Stimulated activated effector memory CD8-positive, alpha-beta T cell treated with anti-CD3 and anti-CD28 coated beads, Interleukin-12 subunit alpha, Interleukin-12 subunit beta, amount 100 ng/mL, for 72 hours (primary cell): Measurements from ENCODE around the gene ZNF407.
"Not testable (repeated sequence)": the region's sequence is repeated elsewhere in the genome, so short reads cannot be mapped to it uniquely, and the experiment has no call there.

Experiments used
- ATAC-seq: fragments of 150-1000 bp; cut with Tn5 transposase; 2 replicates; pipeline ENCODE4 v1.10.0; 2021
- DNase-seq, 2 donors: peaks; one replicate each; pipeline ENCODE4 v3.0.0; 2021 to 2022; ENCODE audit warnings: low spot score in 2 of 2
- H3K27ac Mint-ChIP-seq: one replicate; pipeline ENCODE4 v1.8.0; 2022; ENCODE audit warnings: mild to moderate bottlenecking, mixed read lengths
- H3K36me3 Mint-ChIP-seq: one replicate; pipeline ENCODE4 v1.8.0; 2022; ENCODE audit warnings: mild to moderate bottlenecking, mixed read lengths
- H3K4me1 Mint-ChIP-seq: one replicate; pipeline ENCODE4 v1.8.0; 2022; ENCODE audit warnings: mixed read lengths
- H3K4me3 Mint-ChIP-seq: one replicate; pipeline ENCODE4 v1.8.0; 2022; ENCODE audit warnings: mild to moderate bottlenecking, mixed read lengths
- H3K9me3 Mint-ChIP-seq: one replicate; pipeline ENCODE4 v1.8.0; 2022; ENCODE audit warnings: mixed read lengths

Gene ZNF407

GRCh38 chr18:75072672-75073371 is 475.2 kb downstream of the ZNF407 start:
- peaks cover 31% of the 10 kb centered on the region for H3K4me1 Mint-ChIP-seq
- H3K36me3 Mint-ChIP-seq, result no peaks in the 10 kb centered on the region
- peaks cover 13% of the 10 kb centered on the region for H3K9me3 Mint-ChIP-seq
- DNase-seq, result no peak
- no peak overlapping the region for H3K4me3 Mint-ChIP-seq
- ATAC-seq, result no peak
- H3K27ac Mint-ChIP-seq, result no peak overlapping the region

- no peak overlapping the region for H3K4me3 Mint-ChIP-seq
- ATAC-seq, result no peak
- peak overlapping the region; percentile 43 for H3K27ac Mint-ChIP-seq
These were observed 476.0 kb downstream of the ZNF407 start for GRCh38 chr18:75073654-75074053.

GRCh38 chr18:75074196-75075015 is 476.7 kb downstream of the ZNF407 start:
- no peak overlapping the region for H3K4me3 Mint-ChIP-seq
- peaks cover 20% of the 10 kb centered on the region for H3K9me3 Mint-ChIP-seq
- peaks cover 23% of the 10 kb centered on the region for H3K4me1 Mint-ChIP-seq
- DNase-seq (peak in 1 of 2 donors; percentile 42), ATAC-seq (no peak)
- peak overlapping the region; percentile 43 for H3K27ac Mint-ChIP-seq
- H3K36me3 Mint-ChIP-seq, result no peaks in the 10 kb centered on the region

More at GRCh38 chr18:75073654-75074053, 476.0 kb downstream of the ZNF407 start:
- H3K36me3 Mint-ChIP-seq, result no peaks in the 10 kb centered on the region
- peaks cover 26% of the 10 kb centered on the region for H3K4me1 Mint-ChIP-seq
- peaks cover 17% of the 10 kb centered on the region for H3K9me3 Mint-ChIP-seq
- DNase-seq, result no peak

GRCh38 chr18:75075016-75075305 is 477.3 kb downstream of the ZNF407 start:
- no peak overlapping the region for H3K27ac Mint-ChIP-seq
- no peak for ATAC-seq
- H3K9me3 Mint-ChIP-seq, result peaks cover 20% of the 10 kb centered on the region
- DNase-seq, result peak in 1 of 2 donors; percentile 38
- no peaks in the 10 kb centered on the region for H3K36me3 Mint-ChIP-seq
- no peak overlapping the region for H3K4me3 Mint-ChIP-seq
- peaks cover 18% of the 10 kb centered on the region for H3K4me1 Mint-ChIP-seq

- Mint-ChIP-seq H3K9me3 (peaks cover 20% of the 10 kb centered on the region), H3K4me1 (peaks cover 13% of the 10 kb centered on the region), H3K36me3 (no peaks in the 10 kb centered on the region), H3K27ac (no peak overlapping the region), H3K4me3 (no peak overlapping the region)
- peak in 1 of 2 donors; percentile 30 for DNase-seq
- no peak for ATAC-seq
These were observed 477.8 kb downstream of the ZNF407 start for GRCh38 chr18:75075429-75075841.

- no peak overlapping the region for H3K4me3 Mint-ChIP-seq
- ATAC-seq, result no peak
- no peak for DNase-seq
- peaks cover 4% of the 10 kb centered on the region for H3K4me1 Mint-ChIP-seq
- peak overlapping the region; percentile 30 for H3K27ac Mint-ChIP-seq
- H3K36me3 Mint-ChIP-seq, result no peaks in the 10 kb centered on the region
- peaks cover 20% of the 10 kb centered on the region for H3K9me3 Mint-ChIP-seq
These were observed 478.6 kb downstream of the ZNF407 start for GRCh38 chr18:75076286-75076685.

GRCh38 chr18:75081486-75081885 is 483.8 kb downstream of the ZNF407 start:
- Mint-ChIP-seq H3K4me3 (no peak overlapping the region), H3K36me3 (no peaks in the 10 kb centered on the region), H3K4me1 (no peaks in the 10 kb centered on the region), H3K27ac (no peak overlapping the region), H3K9me3 (peaks cover 15% of the 10 kb centered on the region)
- no peak for DNase-seq
- ATAC-seq, result no peak

- ATAC-seq, result no peak
- no peak overlapping the region for H3K4me3 Mint-ChIP-seq
- H3K27ac Mint-ChIP-seq, result no peak overlapping the region
- no peak for DNase-seq
- H3K36me3 Mint-ChIP-seq, result no peaks in the 10 kb centered on the region
- no peaks in the 10 kb centered on the region for H3K4me1 Mint-ChIP-seq
- H3K9me3 Mint-ChIP-seq, result peaks cover 6% of the 10 kb centered on the region
These were observed 485.5 kb downstream of the ZNF407 start for GRCh38 chr18:75083131-75083530.

GRCh38 chr18:75083761-75084160 is 486.1 kb downstream of the ZNF407 start:
- no peaks in the 10 kb centered on the region for H3K4me1 Mint-ChIP-seq
- peaks cover 3% of the 10 kb centered on the region for H3K9me3 Mint-ChIP-seq
- DNase-seq, result no peak
- no peak overlapping the region for H3K27ac Mint-ChIP-seq
- H3K4me3 Mint-ChIP-seq, result no peak overlapping the region
- no peaks in the 10 kb centered on the region for H3K36me3 Mint-ChIP-seq
- no peak for ATAC-seq

- H3K4me1 Mint-ChIP-seq, H3K9me3 Mint-ChIP-seq, H3K27ac Mint-ChIP-seq, DNase-seq, H3K4me3 Mint-ChIP-seq, ATAC-seq, H3K36me3 Mint-ChIP-seq: not testable (repeated sequence)
These were observed 488.0 kb downstream of the ZNF407 start for GRCh38 chr18:75085676-75086075.

GRCh38 chr18:75086494-75087034 is 488.9 kb downstream of the ZNF407 start:
- ATAC-seq (no peak), DNase-seq (no peak)
- Mint-ChIP-seq H3K4me3 (no peak overlapping the region), H3K36me3 (no peaks in the 10 kb centered on the region), H3K4me1 (no peaks in the 10 kb centered on the region), H3K27ac (no peak overlapping the region), H3K9me3 (no peaks in the 10 kb centered on the region)

GRCh38 chr18:75087119-75088020 is 489.7 kb downstream of the ZNF407 start:
- H3K27ac Mint-ChIP-seq, result no peak overlapping the region
- no peaks in the 10 kb centered on the region for H3K4me1 Mint-ChIP-seq
- DNase-seq, result no peak
- no peaks in the 10 kb centered on the region for H3K9me3 Mint-ChIP-seq
- no peak overlapping the region for H3K4me3 Mint-ChIP-seq
- ATAC-seq, result no peak
- H3K36me3 Mint-ChIP-seq, result no peaks in the 10 kb centered on the region

- H3K9me3 Mint-ChIP-seq, result no peaks in the 10 kb centered on the region
- ATAC-seq (no peak), DNase-seq (no peak)
- H3K36me3 Mint-ChIP-seq, result no peaks in the 10 kb centered on the region
- H3K27ac Mint-ChIP-seq, result no peak overlapping the region
- H3K4me1 Mint-ChIP-seq, result no peaks in the 10 kb centered on the region
- no peak overlapping the region for H3K4me3 Mint-ChIP-seq
These were observed 490.4 kb downstream of the ZNF407 start for GRCh38 chr18:75088021-75088506.

- Mint-ChIP-seq H3K4me3 (no peak overlapping the region), H3K4me1 (no peaks in the 10 kb centered on the region), H3K27ac (no peak overlapping the region), H3K36me3 (no peaks in the 10 kb centered on the region), H3K9me3 (no peaks in the 10 kb centered on the region)
- ATAC-seq, result no peak
- DNase-seq, result no peak
These were observed 491.0 kb downstream of the ZNF407 start for GRCh38 chr18:75088622-75089211.
